ENCODE measurements around the gene RTTN. TPM values are rescaled to one million over a fixed set of nuclear protein-coding genes. Genes with fewer than 3 reads are reported as not detected.
A peak's percentile ranks its signal among the peaks of the same experiment; 100 is the strongest.

The RTTN gene
- total and polyA plus RNA-seq, 2 experiments from 2014 or later, result 7.2 to 31.0 TPM

- no peak for TF ChIP-seq JUNB (IDR thresholded peaks at IDR 0.05; ENCODE audit: unreplicated experiment)
- TF ChIP-seq ZNF114 (CRISPR knock-in tag; IDR thresholded peaks at IDR 0.05), result no peak
- no peak for TF ChIP-seq CREB1 (CRISPR knock-in tag; IDR thresholded peaks at IDR 0.05; ENCODE audit: low read depth)
These were observed 132.1 kb downstream of the RTTN start (continued) for GRCh38 chr18:70073432-70073831.

- H2AFZ ChIP-seq, result no peak overlapping the region
- Mint-ChIP-seq H3K27me3 (ENCODE audit: insufficient read depth, low read depth, poor library complexity) (no peaks in the 10 kb centered on the region), H3K36me3 (ENCODE audit: low read depth) (no peaks in the 10 kb centered on the region), H3K27ac (no peak overlapping the region), H3K9me3 (no peaks in the 10 kb centered on the region), H3K4me1 (no peaks in the 10 kb centered on the region), H3K4me3 (no peak overlapping the region)
- no peak overlapping the region for H3K27ac ChIP-seq (ENCODE audit: low read depth)
- H3K27me3 ChIP-seq (ENCODE audit: insufficient read depth), result no peaks in the 10 kb centered on the region
- H3K36me3 ChIP-seq (ENCODE audit: insufficient read depth), result no peaks in the 10 kb centered on the region
- no peaks in the 10 kb centered on the region for H3K9me2 ChIP-seq (ENCODE audit: insufficient read depth)
- H3F3A ChIP-seq (replicated peaks; ENCODE audit: low read depth), result no peaks in the 10 kb centered on the region
- ATAC-seq, result no peak
- H3K4me2 ChIP-seq, result no peak overlapping the region
- no peaks in the 10 kb centered on the region for H3K79me2 ChIP-seq (replicated peaks; ENCODE audit: insufficient read depth)
- TF ChIP-seq JUNB (IDR thresholded peaks at IDR 0.05; ENCODE audit: unreplicated experiment) (no peak), ETS1 (IDR thresholded peaks at IDR 0.05) (no peak), NANOG (IDR thresholded peaks at IDR 0.05; ENCODE audit: borderline replicate concordance) (no peak), ZNF462 (CRISPR knock-in tag; IDR thresholded peaks at IDR 0.05) (no peak), ZNF114 (CRISPR knock-in tag; IDR thresholded peaks at IDR 0.05) (no peak), EZH2 (IDR thresholded peaks at IDR 0.05; ENCODE audit: low read depth, unreplicated experiment) (no peak), CTCF (conservative IDR thresholded peaks at IDR 0.05; ENCODE audit: low read depth in 2 of 2) (peak; percentile 42 to 53), ZNF331 (CRISPR knock-in tag; IDR thresholded peaks at IDR 0.05; ENCODE audit: low read depth) (no peak)
- H4K20me1 ChIP-seq (replicated peaks; ENCODE audit: insufficient read depth), result no peaks in the 10 kb centered on the region
- DNase-seq (ENCODE audit: low spot score), result no peak
- H3K4me3 ChIP-seq, result no peak overlapping the region
- H3K4me1 ChIP-seq (ENCODE audit: insufficient read depth), result no peaks in the 10 kb centered on the region
These were observed 132.8 kb downstream of the RTTN start for GRCh38 chr18:70072678-70073077.

All from GM23338 (cell line).